ENCODE measurements around the gene RNF43.

DNA sequence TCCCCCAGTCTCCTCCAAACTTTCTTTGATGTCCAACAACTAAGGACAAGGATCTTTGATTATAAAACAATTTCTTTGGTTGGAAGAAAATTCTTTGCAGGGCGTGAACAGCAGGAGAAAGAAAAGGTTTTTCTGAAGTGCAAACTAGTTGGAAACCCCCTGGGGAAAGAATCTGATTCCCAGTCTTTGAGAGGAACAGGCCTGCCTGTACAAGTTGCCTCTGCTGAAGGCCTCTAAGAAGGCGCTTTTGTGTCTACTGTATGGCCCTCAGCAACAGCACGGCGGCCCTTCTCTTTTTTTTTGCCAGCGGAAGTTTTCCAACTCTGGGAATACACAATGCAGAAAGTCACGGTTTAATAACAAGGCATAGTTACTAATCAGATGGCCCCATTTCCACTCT is 14.0 kb downstream of the RNF43 start:
- TF ChIP-seq, protein P1, sequence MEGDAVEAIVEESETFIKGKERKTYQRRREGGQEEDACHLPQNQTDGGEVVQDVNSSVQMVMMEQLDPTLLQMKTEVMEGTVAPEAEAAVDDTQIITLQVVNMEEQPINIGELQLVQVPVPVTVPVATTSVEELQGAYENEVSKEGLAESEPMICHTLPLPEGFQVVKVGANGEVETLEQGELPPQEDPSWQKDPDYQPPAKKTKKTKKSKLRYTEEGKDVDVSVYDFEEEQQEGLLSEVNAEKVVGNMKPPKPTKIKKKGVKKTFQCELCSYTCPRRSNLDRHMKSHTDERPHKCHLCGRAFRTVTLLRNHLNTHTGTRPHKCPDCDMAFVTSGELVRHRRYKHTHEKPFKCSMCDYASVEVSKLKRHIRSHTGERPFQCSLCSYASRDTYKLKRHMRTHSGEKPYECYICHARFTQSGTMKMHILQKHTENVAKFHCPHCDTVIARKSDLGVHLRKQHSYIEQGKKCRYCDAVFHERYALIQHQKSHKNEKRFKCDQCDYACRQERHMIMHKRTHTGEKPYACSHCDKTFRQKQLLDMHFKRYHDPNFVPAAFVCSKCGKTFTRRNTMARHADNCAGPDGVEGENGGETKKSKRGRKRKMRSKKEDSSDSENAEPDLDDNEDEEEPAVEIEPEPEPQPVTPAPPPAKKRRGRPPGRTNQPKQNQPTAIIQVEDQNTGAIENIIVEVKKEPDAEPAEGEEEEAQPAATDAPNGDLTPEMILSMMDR (IDR thresholded peaks at IDR 0.05; ENCODE audit: low read depth, low read length): no peak
- TF ChIP-seq, protein P2, sequence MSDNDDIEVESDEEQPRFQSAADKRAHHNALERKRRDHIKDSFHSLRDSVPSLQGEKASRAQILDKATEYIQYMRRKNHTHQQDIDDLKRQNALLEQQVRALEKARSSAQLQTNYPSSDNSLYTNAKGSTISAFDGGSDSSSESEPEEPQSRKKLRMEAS (IDR thresholded peaks at IDR 0.05; ENCODE audit: low read depth, low read length): no peak
